ENCODE data around the gene ECSIT.
"Not testable (repeated sequence)": the region's sequence is repeated elsewhere in the genome, so short reads cannot be mapped to it uniquely, and the experiment has no call there.

Gene ECSIT

DNA sequence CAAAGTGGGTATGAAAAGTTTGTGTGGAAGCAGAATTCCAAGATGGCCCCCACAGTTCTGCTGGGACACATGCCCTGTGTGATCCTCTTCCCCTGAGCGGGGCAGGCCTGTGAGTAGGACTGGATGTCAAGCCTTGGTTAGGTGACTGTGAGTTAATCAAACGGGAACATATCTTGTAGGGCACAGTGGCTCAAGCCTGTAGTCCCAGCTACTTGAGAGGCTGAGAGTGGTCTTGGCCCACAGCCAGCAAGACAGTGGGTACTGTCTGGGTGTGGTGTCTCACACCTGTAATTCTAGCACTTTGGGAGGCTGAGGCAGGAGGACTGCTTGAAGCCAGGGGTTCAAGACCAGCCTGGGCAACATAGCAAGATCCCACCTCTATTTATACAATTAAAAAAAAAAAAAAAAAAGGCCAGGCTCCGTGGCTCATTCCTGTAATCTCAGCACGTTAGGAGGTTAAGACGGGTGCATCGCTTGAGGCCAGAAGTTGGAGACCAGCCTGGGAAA lies 29.7 kb downstream of the ECSIT start:
- DNase-seq, result no peak

DNA sequence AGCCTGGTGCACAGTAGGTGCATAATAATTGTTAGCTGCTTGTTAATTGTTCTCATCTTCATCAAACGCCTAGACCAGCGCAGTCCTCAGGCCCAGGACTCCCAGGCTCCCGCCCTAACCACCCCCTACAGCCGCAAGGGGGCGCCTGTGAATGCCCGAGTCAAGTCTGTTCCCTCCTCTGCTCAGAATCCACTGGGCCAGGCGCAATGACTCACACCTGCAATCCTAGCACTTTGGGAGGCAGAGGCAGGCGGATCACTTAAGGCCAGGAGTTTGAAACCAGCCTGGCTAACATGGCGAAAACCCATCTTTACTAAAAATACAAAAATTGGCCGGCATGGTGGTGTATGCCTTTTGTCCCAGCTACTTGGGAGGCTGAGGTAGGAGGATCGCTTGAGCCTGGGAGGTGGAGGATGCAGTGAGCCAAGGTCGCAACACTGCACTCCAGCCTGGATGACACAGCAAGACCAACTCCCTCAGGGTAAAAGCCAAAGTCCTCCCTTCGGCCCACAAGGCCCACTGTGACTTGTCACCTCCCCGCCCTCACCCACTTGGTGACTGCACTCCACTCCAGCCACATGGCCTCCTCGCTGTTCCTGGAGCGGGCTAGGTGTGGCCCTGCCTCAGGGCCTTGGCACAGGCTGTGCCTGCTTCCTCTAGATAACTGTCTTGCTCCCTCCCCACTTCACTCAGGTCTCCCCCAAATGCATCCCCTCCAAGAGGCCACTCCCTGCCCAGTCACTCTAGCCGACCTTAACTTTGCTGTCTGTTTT lies 32.4 kb downstream of the ECSIT start:
- DNase-seq, result peak; percentile 56

DNA sequence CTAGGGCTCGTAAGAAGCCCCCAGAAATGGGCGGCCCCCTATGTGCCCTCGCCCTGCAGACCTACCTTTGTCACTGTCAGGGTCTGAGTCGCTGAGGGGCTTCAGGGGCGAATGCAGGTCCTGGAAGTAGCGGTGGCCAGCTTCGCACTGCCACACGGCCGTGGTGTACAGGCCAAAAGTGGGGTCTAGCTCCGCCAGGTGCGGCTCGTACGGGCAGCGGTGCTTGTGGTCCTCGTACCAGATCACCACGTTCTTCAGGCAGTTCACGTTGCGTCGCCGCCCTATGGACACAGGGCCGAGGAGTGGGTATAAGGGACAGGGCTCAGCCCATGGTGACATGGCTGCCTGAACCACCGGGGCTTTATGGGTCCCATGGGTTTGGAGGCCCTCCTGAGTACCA lies 33.0 kb downstream of the ECSIT start:
- DNase-seq, result no peak

DNA sequence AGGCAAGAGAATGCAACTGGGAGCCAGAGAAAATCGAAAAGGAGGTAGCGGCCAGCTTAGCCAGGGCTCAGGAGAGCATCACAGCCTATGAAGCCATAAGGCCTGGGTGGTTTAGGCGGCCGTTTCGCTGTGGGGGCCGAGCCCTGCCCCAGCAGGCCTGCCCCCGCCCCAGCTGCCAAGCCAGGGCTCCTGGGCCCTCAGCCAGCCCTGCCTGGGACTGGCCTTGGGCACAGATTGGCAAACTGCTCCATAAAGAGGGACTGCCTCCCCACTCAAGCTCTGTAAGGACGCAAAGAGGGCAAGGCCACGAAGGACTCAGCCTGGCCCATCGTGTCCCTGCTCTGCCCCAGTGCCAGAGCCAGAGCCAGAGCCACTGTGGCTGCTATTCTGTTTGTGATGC lies 33.5 kb downstream of the ECSIT start:
- DNase-seq, result no peak

DNA sequence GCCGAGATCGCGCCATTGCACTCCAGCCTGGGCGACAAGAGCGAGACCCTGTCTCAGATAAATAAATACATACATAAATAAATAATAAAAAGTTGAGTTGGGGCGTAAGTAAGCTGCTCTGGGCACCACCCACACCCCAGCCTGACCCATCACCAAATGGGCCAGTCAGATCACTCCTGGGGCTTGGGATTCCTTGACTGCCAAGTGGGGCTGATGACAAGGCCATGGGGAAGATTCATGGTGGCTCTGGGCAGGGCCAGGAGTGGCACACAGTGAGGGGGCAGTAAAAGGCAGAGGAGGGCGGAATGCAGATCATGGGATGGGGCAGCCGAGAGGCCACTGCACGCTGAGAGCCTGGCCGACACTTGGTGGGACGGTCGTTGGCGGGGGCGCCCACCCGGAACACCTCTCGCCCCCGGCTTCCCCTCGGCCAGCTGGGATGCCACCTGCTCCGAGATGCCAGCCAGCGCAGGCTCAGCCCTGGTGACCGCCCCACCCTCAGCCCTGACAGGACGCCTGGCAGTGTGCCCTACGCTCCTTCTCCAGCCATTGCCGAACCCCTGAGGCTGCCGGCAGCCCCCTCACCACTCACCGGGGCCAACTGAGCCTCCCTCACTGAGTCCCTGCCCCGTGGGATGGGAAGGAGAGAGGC lies 34.2 kb downstream of the ECSIT start:
- no peak for DNase-seq

DNA sequence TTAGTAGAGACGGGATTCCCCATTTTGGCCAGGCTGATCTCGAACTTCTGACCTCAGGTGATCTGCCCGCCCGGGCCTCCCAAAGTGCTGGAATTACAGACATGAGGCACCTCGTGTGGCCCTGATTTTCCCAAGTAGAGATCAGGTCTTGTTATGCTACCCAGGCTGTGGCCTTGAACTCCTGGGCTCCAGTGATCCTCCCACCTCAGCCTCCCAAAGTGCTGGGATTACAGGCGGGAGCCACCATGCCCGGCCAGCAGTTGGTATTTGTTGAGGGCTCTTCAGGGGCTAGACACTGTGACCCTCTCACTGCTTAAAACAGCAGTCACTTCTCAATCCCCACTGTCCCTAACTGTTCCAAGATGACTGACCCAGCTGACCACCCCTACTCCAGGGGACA lies 39.6 kb downstream of the ECSIT start:
- no peak for DNase-seq

DNA sequence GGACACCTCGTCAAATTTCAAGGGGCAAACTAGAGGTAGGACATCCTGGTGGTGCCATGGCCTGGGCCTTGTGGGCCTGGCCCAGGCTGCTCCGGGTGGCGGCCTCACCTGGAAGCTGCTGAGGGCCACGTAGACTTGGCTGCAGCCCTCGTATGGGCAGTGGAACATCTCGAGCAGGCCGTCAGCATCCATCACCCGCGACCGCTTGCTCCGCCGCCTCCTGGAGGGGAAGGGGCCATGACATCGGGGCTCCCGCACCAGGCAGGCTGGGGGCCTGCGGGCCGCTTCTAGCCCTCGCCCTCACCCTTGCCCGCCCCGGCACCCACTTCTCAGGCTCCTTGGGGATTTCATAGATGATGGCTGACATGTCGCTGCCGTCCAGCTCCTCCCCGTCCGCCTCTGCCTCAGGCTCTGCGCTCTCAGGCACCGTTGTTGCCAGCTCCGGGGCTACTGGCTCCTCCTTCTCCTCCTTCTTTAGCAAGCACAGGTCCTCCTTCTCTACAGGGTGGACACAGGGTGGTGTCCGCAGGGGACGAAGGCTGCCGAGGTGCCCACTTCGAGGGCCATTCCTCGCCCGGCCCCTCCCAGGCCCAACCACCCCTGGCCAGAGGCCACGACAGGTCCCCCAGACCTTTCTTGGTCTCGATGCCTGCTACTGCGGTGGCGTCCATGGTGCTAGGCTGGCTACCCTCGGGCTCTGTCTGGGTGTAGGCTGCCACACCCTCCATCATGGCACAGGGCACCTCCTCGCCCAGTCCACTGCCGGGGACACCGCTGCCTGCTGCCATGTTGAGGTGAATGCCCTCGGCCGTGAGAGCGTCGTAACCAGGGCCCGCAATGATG lies 42.1 kb downstream of the ECSIT start:
- no peak for DNase-seq

DNA sequence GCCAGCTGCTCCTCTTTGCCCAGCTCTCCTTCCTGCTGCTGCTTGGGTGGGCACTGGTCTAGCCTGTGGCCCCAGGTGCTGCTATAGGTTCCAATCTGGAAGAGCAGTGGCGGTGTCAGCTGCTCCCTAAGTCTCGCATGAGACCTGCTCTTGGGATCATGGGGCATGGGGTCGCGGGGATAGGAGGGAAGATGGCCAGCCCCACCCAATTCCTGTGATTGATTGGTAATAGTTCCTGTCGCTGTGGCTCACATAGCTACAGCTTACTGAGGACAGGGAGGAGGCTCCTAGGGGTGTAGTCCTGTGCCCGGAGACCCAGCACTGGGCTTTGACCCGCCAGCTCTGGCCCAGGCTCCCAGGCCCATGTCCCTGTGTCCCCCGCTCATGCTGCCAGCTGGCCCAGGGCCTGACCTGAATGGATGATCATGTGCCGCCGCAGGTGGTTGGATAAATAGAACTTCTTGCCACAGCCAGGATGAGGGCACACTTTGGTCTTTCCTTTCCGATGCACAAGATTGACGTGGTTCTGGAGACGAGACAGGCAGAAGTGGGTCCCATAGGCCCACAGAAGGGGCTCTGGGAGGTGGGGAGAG lies 43.6 kb downstream of the ECSIT start:
- no peak for DNase-seq

DNA sequence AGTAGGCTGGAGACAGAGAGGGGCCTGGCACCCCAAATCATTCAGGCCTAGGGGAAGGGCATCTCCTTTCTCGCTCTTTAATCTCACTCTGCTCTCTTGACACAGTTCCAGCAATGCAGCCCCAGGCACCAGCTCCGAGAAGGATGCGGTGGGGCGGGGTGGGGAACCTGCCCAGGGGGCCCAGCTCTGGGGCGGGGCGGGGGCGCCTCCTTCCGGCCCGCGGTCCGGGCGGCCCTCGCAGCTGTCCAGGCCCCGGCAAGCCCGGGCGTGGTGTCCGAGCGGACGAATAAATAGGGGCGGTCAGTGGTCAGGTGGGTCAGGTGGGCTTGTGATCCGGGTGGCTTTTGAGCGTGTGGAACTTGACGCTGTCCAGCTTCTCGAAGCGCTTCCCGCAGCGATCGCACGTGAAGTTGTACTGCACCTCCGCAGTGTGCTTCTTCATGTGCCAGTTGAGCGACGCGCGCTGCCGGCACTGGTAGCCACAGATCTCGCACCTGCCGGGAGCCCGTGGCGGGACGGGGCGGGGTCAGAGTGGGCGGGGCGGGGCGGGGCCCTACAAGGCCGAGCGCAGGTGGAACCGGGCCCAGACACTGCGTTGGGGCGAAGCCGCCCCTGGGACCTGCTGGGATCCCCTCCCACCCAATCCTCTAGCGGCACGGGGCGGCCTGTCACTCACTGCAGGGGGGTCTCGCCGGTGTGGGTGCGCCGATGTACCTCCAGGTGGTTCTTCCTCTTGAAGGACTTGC lies 45.4 kb downstream of the ECSIT start:
- no peak for DNase-seq

DNA sequence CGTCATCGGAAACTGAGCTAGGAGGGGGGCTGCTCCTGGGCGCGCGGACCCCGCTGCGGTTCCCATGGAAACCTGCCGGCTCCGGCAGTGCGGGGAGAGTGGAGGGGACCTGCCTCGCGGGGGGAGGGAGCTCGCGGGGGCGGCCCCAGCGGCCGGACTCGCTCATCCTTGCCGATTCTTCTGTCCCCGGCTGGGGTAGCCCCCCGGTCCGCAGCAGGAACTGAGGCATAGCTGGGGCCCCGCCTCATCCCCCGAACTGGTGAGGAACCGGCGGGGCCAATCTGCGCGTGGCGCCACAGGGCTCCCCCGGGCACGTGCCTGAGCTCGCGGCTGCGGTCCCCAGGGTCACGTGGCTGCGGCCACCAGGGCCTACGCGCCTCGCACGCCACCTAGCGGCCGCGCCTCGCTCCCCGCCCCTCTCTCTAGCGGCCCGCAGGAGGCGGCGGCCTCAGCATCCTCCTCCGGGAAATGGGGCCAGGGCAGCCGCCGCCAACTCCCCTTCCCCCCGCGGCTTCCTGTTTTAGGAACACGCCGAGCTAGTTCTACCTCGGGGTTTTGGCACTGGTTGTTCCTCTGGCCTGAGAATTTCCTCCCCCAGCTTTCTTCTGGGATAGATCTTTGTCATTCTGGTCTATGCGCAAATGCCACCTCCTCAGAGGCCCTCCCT lies 46.4 kb downstream of the ECSIT start:
- peak; percentile 84 for DNase-seq

DNA sequence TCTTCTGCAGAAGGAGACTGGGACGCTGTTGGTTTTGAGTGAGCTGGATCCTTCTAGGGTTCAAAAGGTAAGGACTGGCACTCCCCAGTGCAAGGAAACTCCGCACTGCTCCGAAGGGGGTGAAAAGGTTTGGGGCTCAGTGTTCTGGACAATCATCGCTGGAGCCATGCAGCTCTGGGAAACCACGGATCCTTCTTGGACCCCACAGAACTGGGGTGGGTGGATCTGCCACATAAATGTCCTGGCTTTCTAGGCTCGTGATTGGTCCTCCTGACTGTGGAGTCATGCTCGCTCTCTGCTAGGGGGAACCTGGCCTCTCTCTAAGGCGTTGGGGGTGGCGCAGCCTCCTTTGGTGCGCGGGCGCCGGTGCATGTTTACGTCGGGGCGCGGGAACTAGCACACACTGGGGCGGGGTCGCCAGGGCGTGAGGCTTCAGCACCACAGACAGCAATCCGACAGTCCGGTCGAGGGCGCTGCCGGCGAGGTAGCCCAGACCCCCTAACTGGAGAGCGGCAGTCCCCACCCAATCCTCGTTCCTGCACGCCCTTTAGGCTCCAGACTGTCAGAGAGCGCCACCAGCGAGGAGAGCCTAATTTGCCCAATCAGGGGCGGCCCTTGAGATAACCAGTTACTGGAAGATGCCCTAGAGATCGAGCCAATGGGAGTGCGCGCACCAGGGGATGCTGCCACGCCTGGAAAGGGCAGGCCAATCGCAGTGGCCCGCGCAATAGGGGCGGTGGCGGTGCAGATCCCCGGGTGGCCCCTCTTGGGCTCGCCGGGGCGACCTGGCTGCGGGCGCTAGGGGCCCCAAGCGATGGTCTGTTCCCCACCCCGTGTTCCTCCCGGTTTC lies 47.2 kb downstream of the ECSIT start:
- DNase-seq, result peak; percentile 23

DNA sequence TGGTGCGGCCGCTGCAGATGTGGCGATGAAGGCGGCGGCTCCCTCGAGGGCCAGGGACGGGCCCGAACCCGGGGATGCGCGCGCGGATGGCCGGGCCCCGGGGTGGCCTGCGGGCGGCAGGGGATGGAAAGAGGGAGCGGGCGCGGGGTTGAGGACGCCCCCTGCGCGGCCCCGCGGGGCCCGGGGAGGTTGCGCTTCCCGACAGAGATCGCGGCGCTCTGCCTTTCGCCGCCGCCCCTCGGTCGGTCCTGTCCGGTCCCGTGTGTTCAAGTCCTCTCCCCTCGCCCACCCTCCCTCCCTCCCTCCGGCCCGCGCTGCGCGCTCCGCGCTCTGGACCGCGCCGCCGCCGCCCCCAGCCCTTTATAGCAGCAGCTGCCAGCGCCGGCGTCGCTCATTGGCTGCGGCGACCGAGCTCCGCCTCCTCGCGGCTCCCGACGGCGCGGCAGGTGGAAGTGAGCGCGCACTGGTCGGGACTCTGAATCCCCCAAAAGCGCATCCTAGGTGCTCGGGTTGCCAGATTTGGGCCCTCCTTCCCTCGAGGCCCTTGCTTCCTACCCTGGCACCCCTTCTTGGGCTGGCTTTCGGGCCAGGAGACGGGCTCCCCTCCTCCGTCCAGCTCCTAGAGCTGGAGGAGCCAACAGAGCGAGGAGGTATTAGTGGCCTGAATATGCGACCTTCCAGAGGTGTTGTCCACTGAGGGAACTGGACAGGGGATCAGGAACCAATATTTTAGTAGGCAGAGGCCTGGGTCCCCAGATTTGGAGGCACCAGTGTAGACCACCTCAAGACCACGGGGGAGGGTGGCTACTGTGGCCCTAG lies 48.0 kb downstream of the ECSIT start, which contains the start of gene ELAVL3:
Gene ELAVL3, minus strand, starts transcription at position 332 of the 819 bp plus-strand sequence. CDS start 438 bp downstream, outside the sequence.
- no peak for DNase-seq

DNA sequence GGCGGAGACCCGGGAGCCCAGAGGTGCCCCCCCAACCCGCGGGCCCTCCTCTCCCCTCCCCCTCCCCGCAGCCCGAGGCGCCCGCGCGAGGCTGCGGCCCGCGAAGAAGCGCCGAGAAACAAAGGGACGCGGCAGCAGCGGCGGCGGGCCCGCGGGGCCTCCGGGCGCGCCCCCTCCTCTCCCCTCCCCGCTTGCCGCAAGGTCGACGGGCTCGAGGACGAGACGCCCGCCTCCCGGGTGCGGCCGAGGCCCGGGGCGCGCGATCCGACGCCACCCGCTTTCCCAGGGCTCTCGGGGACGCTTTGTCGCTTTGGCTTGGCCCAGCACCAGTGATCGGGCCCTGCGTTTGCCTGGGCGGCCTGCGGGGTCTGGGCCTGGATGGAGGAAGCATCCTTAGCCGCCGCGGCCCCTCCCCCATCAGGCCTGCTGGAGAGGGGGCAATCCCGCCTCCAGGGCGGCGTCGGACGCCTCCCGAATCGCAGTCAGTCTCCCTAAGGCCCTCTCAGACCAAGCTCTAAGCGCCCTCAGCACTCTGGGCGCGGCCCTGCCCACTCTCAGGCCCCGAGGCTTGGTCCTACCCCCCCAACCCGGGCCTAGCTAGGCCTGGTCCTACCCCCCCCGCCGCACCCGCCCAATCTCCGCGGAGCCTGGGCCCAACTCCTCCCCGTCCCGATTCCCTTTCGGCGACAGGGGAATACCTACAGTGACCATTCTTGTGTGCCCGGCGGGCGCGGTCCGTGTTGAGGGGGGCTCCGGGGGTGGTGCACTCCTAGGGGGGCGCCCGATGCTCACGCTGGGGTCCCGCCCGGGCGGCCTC lies 48.8 kb downstream of the ECSIT start:
- no peak for DNase-seq

DNA sequence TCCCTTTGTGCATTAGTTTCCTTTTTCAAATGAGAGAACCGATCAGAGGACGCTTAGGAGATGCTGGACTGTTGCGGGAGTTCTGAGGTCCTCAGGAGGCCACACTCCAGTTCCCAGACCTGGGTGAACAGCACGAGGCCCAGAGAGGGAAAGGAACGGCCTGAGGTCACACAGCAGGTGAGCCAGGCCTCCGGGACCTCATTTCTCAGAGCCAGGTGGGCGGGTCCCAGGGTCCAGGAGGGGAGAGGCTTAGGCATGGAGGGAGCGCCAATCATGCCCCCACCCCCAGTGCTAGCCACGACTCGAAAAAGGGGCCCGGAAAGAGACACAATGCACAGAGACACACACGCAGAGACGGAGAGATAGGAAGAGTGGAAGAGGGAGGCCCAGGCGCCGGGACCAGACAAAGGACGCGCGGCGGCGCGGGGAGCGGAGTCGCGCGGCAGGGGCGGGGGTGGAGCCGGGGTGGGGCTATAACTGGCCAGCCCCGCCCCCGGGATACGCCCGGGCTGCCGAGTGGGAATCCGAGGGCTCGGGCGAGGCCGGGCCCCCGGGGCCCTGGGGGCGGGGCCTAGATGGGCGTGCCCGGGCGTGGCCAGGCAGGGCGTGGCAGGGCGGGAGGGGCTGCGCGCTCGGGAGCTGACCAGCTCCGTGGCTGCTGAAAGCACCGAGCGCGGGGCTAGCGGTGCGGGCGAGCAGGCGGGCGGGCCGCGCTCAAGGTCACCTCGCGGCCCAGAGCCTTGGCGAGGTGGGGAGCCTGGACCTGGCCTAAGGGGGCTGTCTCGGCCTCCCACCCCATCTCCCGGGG lies 49.6 kb downstream of the ECSIT start:
- DNase-seq, result no peak

DNA sequence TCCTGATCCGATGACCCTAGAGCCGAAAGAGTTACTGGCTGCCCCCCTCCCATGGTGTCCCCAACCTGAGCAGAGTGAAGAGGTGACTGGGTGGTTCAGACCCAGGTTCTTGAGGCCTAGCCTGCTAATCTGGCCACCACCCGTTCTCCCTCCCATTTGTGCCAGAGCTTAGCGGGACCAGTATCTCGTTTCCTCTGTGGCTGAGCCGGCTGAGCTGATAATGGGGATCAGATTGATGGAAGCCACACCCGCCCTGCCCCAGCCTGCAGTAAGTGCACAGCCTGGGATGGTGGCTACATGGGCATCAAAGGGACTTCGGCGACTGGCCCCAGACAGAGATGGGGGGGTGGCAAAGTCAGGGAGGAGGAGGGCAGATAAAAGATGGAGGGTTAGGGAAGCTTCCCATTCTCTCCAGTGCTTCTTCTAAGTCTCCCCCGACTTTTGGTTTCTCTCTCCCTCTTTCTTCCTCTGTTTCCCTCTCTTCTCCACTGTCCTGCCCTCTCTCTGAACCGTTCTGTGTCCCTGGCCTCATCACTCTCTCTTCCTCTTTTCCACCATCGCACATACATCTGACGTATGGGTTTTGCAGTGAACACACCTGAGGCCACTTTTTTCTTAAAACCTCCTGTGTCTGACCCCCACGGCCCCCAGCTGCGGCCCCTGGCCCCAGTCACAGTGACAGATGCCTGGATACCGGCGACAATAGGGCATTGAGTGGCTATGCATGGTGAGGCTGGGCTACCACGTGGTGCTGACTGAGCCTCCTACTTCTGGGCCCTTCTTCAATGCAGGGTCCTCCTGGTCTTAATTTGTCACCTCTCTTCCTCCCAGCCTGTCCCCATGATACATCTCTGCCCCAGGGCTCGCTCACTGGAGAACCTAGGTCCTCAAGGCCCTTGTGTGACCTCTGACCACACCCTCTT lies 50.5 kb downstream of the ECSIT start:
- no peak for DNase-seq

DNA sequence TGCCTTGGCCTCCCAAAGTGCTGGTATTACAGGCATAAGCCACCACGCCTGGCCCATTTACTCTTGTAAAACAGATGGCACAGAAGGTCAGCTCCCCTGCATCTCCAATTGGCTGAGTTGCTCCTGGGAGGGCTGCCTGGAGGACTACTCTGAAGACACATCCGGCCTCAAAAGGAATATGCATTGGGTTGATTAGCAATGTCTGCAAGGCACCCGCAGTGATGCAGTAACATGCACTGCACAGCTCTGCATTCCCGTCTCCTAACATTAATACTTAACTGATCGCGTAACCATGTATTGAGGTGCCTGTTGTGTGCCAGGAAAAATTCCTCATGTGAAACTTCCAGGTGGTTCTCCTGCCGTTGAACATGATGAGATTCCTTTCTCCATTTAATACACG lies 53.1 kb downstream of the ECSIT start:
- no peak for DNase-seq

DNA sequence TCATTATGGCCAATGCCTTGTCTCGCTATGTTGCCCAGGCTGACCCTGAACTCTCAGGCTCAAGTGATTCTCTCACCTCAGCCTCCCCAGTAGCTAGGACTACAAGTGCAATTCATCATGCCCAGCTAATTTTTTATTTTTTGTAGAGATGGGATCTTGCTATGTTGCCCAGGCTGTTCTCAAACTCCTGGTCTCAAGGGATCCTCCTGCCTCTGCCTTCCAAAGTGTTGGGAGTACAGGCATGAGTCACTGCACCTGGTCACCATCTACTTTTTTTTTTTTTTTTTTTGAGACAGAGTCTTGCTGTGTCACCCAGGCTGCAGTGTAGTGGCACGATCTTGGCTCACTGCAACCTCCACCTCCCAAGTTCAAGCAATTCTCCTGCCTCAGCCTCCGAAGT lies 53.6 kb downstream of the ECSIT start:
- not testable (repeated sequence) for DNase-seq

Data from T-helper 9 cell (primary cell).